ENCODE data around the gene BICC1. TPM values are rescaled to one million over a fixed set of nuclear protein-coding genes. Genes with fewer than 3 reads are reported as not detected.

Gene BICC1
- total and polyA plus RNA-seq, 2 of the 13 experiments (the other 11 are each of a cell fraction or from before 2014, with no cell fraction given) = 0.18 to 1.5 TPM

DNA sequence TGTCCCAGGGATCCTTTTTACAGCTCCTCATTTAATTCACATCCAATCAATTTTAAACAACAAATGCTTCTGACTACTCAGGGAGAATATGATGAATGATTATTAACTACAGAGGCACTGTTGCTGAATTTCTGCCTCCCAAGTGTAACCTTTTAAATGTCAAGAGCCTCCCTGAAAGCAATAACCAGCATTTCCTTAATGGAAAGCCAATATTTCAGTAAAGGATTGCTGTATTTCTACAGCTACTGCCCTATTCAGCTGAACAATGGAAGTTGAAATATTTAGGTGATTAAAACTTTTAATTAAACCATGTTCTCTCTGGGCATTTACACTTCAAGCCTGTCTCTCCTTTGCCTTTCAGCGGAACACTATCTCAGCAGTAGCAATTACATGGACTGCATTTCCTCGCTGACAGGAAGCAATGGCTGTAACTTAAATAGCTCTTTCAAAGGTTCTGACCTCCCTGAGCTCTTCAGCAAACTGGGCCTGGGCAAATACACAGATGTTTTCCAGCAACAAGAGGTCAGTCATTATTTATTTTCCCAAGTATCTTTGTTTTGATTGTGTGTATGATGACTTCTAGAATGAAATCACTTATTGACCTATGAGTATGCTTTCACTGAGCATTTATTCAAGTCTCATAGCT lies 304.7 kb downstream of the BICC1 start (continued):
- TF ChIP-seq IRF1 (CRISPR knock-in tag; IDR thresholded peaks at IDR 0.05; ENCODE audit: low read depth) (no peak), ZNF335 (CRISPR knock-in tag; IDR thresholded peaks at IDR 0.05) (no peak), MATR3 (CRISPR knock-in tag; IDR thresholded peaks at IDR 0.05) (no peak), CEBPZ (IDR thresholded peaks at IDR 0.05; ENCODE audit: low read length) (no peak), ZSCAN12 (CRISPR knock-in tag; IDR thresholded peaks at IDR 0.05) (no peak), KDM5B (CRISPR knock-in tag; IDR thresholded peaks at IDR 0.05; ENCODE audit: borderline replicate concordance) (no peak), PREB (CRISPR knock-in tag; IDR thresholded peaks at IDR 0.05) (no peak), RARA (CRISPR knock-in tag; IDR thresholded peaks at IDR 0.05) (peak; percentile 93), EP300 (IDR thresholded peaks at IDR 0.05; ENCODE audit: low read depth in 2 of 2, low read length in 2 of 2) (peak in 1 of 2 experiments; percentile 68; a peak in 1 of 4 replicates), EP300 (CRISPR knock-in tag; IDR thresholded peaks at IDR 0.05; ENCODE audit: borderline replicate concordance) (no peak), ZSCAN9 (CRISPR knock-in tag; IDR thresholded peaks at IDR 0.05; ENCODE audit: borderline replicate concordance) (no peak), CCAR2 (optimal IDR thresholded peaks at IDR 0.05; ENCODE audit: low read depth, low read length) (no peak), NONO (IDR thresholded peaks at IDR 0.05) (no peak), NONO (CRISPR knock-in tag; conservative IDR thresholded peaks at IDR 0.05) (no peak), NR2F6 (IDR thresholded peaks at IDR 0.05) (peak; percentile 77), NR2F6 (CRISPR knock-in tag; IDR thresholded peaks at IDR 0.05) (peak; percentile 43; the same call in 1 of the 2 replicates), ZNF121 (CRISPR knock-in tag; IDR thresholded peaks at IDR 0.05) (no peak), RELA (CRISPR knock-in tag; IDR thresholded peaks at IDR 0.05) (no peak), NFKBIZ (CRISPR knock-in tag; IDR thresholded peaks at IDR 0.05) (no peak), CHD4 (IDR thresholded peaks at IDR 0.05; ENCODE audit: borderline replicate concordance, low read length) (no peak), BATF2 (CRISPR knock-in tag; IDR thresholded peaks at IDR 0.05) (no peak), DPF2 (CRISPR knock-in tag; IDR thresholded peaks at IDR 0.05; ENCODE audit: borderline replicate concordance, low read depth) (0 out of 2 replicates have a peak, but pooled peaks have one; percentile 26), ATF1 (CRISPR knock-in tag; IDR thresholded peaks at IDR 0.05) (no peak), ZNF660 (CRISPR knock-in tag; IDR thresholded peaks at IDR 0.05; ENCODE audit: borderline replicate concordance, low read depth) (no peak), ZMYM3 (CRISPR knock-in tag; IDR thresholded peaks at IDR 0.05) (no peak)
- TF ChIP-seq, protein P1, sequence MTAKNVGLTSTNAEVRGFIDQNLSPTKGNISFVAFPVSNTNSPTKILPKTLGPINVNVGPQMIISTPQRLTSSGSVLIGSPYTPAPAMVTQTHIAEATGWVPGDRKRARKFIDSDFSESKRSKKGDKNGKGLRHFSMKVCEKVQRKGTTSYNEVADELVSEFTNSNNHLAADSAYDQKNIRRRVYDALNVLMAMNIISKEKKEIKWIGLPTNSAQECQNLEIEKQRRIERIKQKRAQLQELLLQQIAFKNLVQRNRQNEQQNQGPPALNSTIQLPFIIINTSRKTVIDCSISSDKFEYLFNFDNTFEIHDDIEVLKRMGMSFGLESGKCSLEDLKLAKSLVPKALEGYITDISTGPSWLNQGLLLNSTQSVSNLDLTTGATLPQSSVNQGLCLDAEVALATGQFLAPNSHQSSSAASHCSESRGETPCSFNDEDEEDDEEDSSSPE (CRISPR knock-in tag; IDR thresholded peaks at IDR 0.05) = no peak
